Endothelial cell of umbilical vein (primary cell): ENCODE measurements around the gene VANGL2. TPM values are rescaled to one million over a fixed set of nuclear protein-coding genes. Genes with fewer than 3 reads are reported as not detected.

ENCODE experiments used
- Bru-seq: library from RNA; stranded (reverse); fragments of 400-500 nt; gene quantifications from one replicate; lab custom pipeline; 2021; lab: Mats Ljungman, UMichigan
- BruChase-seq, 2 experiments: library from RNA; stranded (reverse); fragments of 400-500 nt; gene quantifications; one replicate each; lab custom pipeline; 2021; lab: Mats Ljungman, UMichigan
- BruUV-seq: library from RNA; stranded (reverse); fragments of 400-500 nt; replicated peaks from 2 replicates; lab custom pipeline; 2021; lab: Mats Ljungman, UMichigan
- CTCF ChIA-PET: fragments of 300-600, 350-600 bp; sonication (Branson Sonifier 250); formaldehyde crosslinking; loops from one replicate; lab custom pipeline; 2021; ENCODE audit warnings: antibody characterized with exemption, inconsistent platforms; lab: Charles Lee
- POLR2A ChIA-PET: fragments of 300-600, 350-600 bp; sonication (Branson Sonifier 250); formaldehyde crosslinking; loops from one replicate; lab custom pipeline; 2021; ENCODE audit warnings: antibody characterized with exemption, inconsistent platforms; lab: Charles Lee
- DNase-seq: peaks from one replicate; pipeline ENCODE4 v3.0.0-alpha.2; 2011; ENCODE audit warnings: low read depth, low spot score
- FAIRE-seq: peaks from 2 replicates; lab custom pipeline; 2011; peaks lifted over from hg19 to GRCh38; lab: Jason Lieb, UNC
- H2AFZ ChIP-seq: 2 replicates; pipeline ENCODE4 v1.6.0; 2012; ENCODE audit warnings: low read depth, low read length, control low read depth, inconsistent platforms
- H3K27ac ChIP-seq: 2 replicates; pipeline ENCODE4 v1.5.1; 2011; ENCODE audit warnings: low read depth, mild to moderate bottlenecking, control low read depth, low read length, moderate library complexity; ENCODE audit not compliant: insufficient read depth
- H3K27me3 ChIP-seq, 2 experiments: 2 replicates each; pipeline versions ENCODE4 v1.6.0 to v1.6.1; 2011; ENCODE audit warnings: low read length in 2 of 2, mixed read lengths in 1 of 2; ENCODE audit not compliant: control insufficient read depth in 2 of 2, insufficient read depth in 2 of 2
- H3K36me3 ChIP-seq, 2 experiments: 2 replicates in 1 of 2; 3 replicates in 1 of 2; pipeline ENCODE4 v1.5.1; 2011; ENCODE audit warnings: low read length in 2 of 2, mild to moderate bottlenecking in 1 of 2, moderate library complexity in 1 of 2; ENCODE audit not compliant: control insufficient read depth in 2 of 2, insufficient read depth in 2 of 2; ENCODE audit errors: extremely low read depth in 1 of 2
- H3K4me1 ChIP-seq: 3 replicates; pipeline ENCODE4 v1.5.1; 2011; ENCODE audit warnings: mild to moderate bottlenecking, low read length; ENCODE audit not compliant: control insufficient read depth, insufficient read depth; ENCODE audit errors: extremely low read depth
- H3K4me2 ChIP-seq: 2 replicates; pipeline ENCODE4 v1.6.1; 2011; ENCODE audit warnings: low read length, control low read depth, mixed read lengths; ENCODE audit not compliant: insufficient read depth
- H3K4me3 ChIP-seq, 3 experiments: fragments of 200-600 bp in 1 of 3; sonication (generic), shearing (Covaris generic) in 1 of 3; replicated peaks in 1 of 3; 2 replicates each; pipeline ENCODE4 v1.5.1; 2011 to 2016; ENCODE audit warnings: control low read depth in 3 of 3, low read length in 3 of 3, mild to moderate bottlenecking in 2 of 3, inconsistent platforms in 1 of 3, low read depth in 1 of 3, moderate library complexity in 1 of 3; ENCODE audit not compliant: insufficient read depth in 1 of 3
- H3K79me2 ChIP-seq: 2 replicates; pipeline ENCODE4 v1.6.0; 2012; ENCODE audit warnings: low read length, inconsistent platforms; ENCODE audit not compliant: control insufficient read depth, insufficient read depth
- H3K9ac ChIP-seq: replicated peaks from 2 replicates; pipeline ENCODE3; 2011; ENCODE audit warnings: low read length, control low read depth; ENCODE audit not compliant: insufficient read depth; ENCODE audit errors: extremely low read depth
- H3K9me1 ChIP-seq: replicated peaks from 3 replicates; pipeline ENCODE4 v1.6.0; 2011; ENCODE audit warnings: mild to moderate bottlenecking, low read length; ENCODE audit not compliant: control insufficient read depth, insufficient read depth; ENCODE audit errors: extremely low read depth
- H3K9me3 ChIP-seq: replicated peaks from 2 replicates; pipeline ENCODE4 v1.5.1; 2012; ENCODE audit warnings: low read length, inconsistent platforms; ENCODE audit not compliant: control insufficient read depth, insufficient read depth
- H4K20me1 ChIP-seq: replicated peaks from 2 replicates; pipeline ENCODE3; 2011; ENCODE audit warnings: mild to moderate bottlenecking, low read length; ENCODE audit not compliant: control insufficient read depth, insufficient read depth; ENCODE audit errors: extremely low read depth
- CTCF ChIP-seq, 2 donors: IDR thresholded peaks; 1 replicate in 1 of 2; 2 replicates in 1 of 2; pipeline ENCODE4 v1.5.1; 2011; ENCODE audit warnings: low read length in 2 of 2, mild to moderate bottlenecking in 2 of 2, moderate library complexity in 2 of 2, control low read depth in 1 of 2, inconsistent platforms in 1 of 2, low read depth in 1 of 2; ENCODE audit not compliant: insufficient read depth in 1 of 2; ENCODE audit errors: extremely low read depth in 1 of 2
- EZH2 ChIP-seq: IDR thresholded peaks from 2 replicates; pipeline ENCODE4 v1.6.1; 2012; ENCODE audit warnings: borderline replicate concordance, low read depth, mild to moderate bottlenecking, moderate library complexity, low read length, inconsistent platforms; ENCODE audit not compliant: severe bottlenecking
- FOS ChIP-seq: IDR thresholded peaks from 2 replicates; pipeline ENCODE4 v1.6.1; 2011; ENCODE audit warnings: mild to moderate bottlenecking, low read length, moderate library complexity, borderline replicate concordance; ENCODE audit not compliant: insufficient read depth
- GATA2 ChIP-seq: IDR thresholded peaks from 2 replicates; pipeline ENCODE4 v1.7.0; 2011; ENCODE audit warnings: low read depth, mild to moderate bottlenecking, moderate library complexity, mixed read lengths, low read length; ENCODE audit not compliant: insufficient read length, insufficient read depth
- JUN ChIP-seq: IDR thresholded peaks from 2 replicates; pipeline ENCODE4 v1.6.1; 2011; ENCODE audit warnings: borderline replicate concordance, low read depth; ENCODE audit not compliant: insufficient read length, insufficient read depth
- MAX ChIP-seq: IDR thresholded peaks from 2 replicates; pipeline ENCODE4 v1.6.1; 2011; ENCODE audit not compliant: insufficient read depth, insufficient read length
- MYC ChIP-seq: IDR thresholded peaks from one replicate; pipeline ENCODE4 v1.6.1; 2011; ENCODE audit warnings: mild to moderate bottlenecking, low read depth, low read length
- POLR2A ChIP-seq: IDR thresholded peaks from 2 replicates; pipeline ENCODE4 v1.6.1; 2012; ENCODE audit warnings: low read depth, mild to moderate bottlenecking, control low read depth, low read length
- POLR2AphosphoS5 ChIP-seq: IDR thresholded peaks from 2 replicates; pipeline ENCODE4 v1.6.1; 2012; ENCODE audit warnings: low read depth, mild to moderate bottlenecking, control low read depth, low read length, moderate library complexity; ENCODE audit not compliant: insufficient read depth
- dilution Hi-C: fragments of 300-500 bp; cut with MboI; formaldehyde crosslinking; loops from one replicate; pipeline ENCODE4 v1.15.0; 2019; ENCODE audit warnings: low sequenced_read_pairs; ENCODE audit not compliant: extremely low pct_ligation_motif_present
- intact Hi-C: fragments of 100-400 bp; cut with micrococcal nuclease; formaldehyde crosslinking; loops from one replicate; pipeline ENCODE4 v1.10.0; 2022
- long read RNA-seq: library from polyadenylated mRNA; stranded (forward); transcript quantifications from one replicate; pipeline ENCODE4 v2.0.0, GENCODE V29; 2021
- polyA minus RNA-seq, 3 experiments: library from RNA; depleted of rRNA, polyadenylated mRNA; stranded (reverse); fragments of >200 nt; gene quantifications; 1 replicate in 1 of 3; 2 replicates in 2 of 3; pipeline ENCODE4 v1.2.3, GENCODE V29; 2011
- polyA plus RNA-seq, 4 experiments: library from polyadenylated mRNA; depleted of rRNA in 3 of 4; stranded (reverse) in 3 of 4; unstranded in 1 of 4; fragments of >200 nt; gene quantifications; 2 replicates each; pipeline versions ENCODE4 v1.2.1 to v1.2.3, GENCODE V29; 2011 to 2012; ENCODE audit warnings: missing spikeins in 1 of 4
- total RNA-seq: library from RNA; stranded (reverse); gene quantifications from 2 replicates; pipeline ENCODE4 v1.2.3, GENCODE V29; 2021

Gene VANGL2
- total RNA-seq (not detected in 2 replicates), polyA plus RNA-seq (0.01 TPM in 1 of 2 replicates, not detected in the other), polyA minus RNA-seq (not detected in 2 replicates), Bru-seq, nascent RNA (not detected), BruChase-seq, experiment 1, labeled RNA remaining after a 6-hour chase (percentile 4 among the genes with signal in this experiment), BruChase-seq, experiment 2, labeled RNA remaining after a 2-hour chase (percentile 4 among the genes with signal in this experiment)
- not detected in 2 replicates for polyA plus RNA-seq (2011; cell fraction: cytosol; rRNA removed)
- not detected in 2 replicates for polyA plus RNA-seq (2011; cell fraction: nucleus; rRNA removed)
- not detected in 2 replicates for polyA plus RNA-seq (2012)
- polyA minus RNA-seq (2011; cell fraction: cytosol; rRNA and poly(A)+ RNA removed) = not detected
- polyA minus RNA-seq (2011; cell fraction: nucleus; rRNA and poly(A)+ RNA removed) = not detected in 2 replicates
- long read RNA-seq = 0 reads

- no peak for FAIRE-seq
- no peak within 1 kb of the TSS for H3K4me2 ChIP-seq
- no peak within 1 kb of the TSS for H3K4me3 ChIP-seq
- peaks cover 13% of the 10 kb centered on the region for H3K4me1 ChIP-seq
- no peak within 1 kb of the TSS for H2AFZ ChIP-seq
- no peak within 1 kb of the TSS for H3K27ac ChIP-seq
- no TSS peak for BruUV-seq
- dilution Hi-C loops (no loop called here), intact Hi-C loops (no loop called here)
- H3K9ac ChIP-seq = no peak within 1 kb of the TSS
- POLR2A ChIA-PET = no interaction called here
- no peaks in the 10 kb centered on the region for H4K20me1 ChIP-seq
- DNase-seq = no peak
- no peaks in the 10 kb centered on the region for H3K9me1 ChIP-seq
- peaks cover 73 to 87% of the 10 kb centered on the region in 2 experiments for H3K27me3 ChIP-seq
- H3K36me3 ChIP-seq = no peaks in the 10 kb centered on the region
- no peaks in the 10 kb centered on the region for H3K9me3 ChIP-seq
- no peaks in the 10 kb centered on the region for H3K79me2 ChIP-seq
- TF ChIP-seq CTCF (IDR thresholded peaks at IDR 0.05; ENCODE audit: extremely low read depth in 1 of 2, insufficient read depth in 1 of 2, low read depth in 1 of 2, low read length in 2 of 2) = no peak
- no peak for TF ChIP-seq EZH2
- no peak for TF ChIP-seq GATA2
- TF ChIP-seq MAX = no peak
- TF ChIP-seq JUN = no peak
- TF ChIP-seq FOS = no peak
- no peak for TF ChIP-seq MYC
- no peak for TF ChIP-seq POLR2AphosphoS5
- no peak for TF ChIP-seq POLR2A
- CTCF ChIA-PET = interaction anchor here (1.1 kb wide), 1 partner anchor 16 kb away, joined by 3 read pairs; no protein-coding TSS in a partner anchor
Observed at GRCh38 chr1:160400223-160400645, at the start of gene VANGL2. Gene VANGL2 (plus strand): TSS chr1:160400564. CDS start chr1:160415838, 15,274 bp downstream.
